GM10266 (cell line): ENCODE data around the gene LPAR2.

Experiments used
- DNase-seq: peaks from one replicate; pipeline ENCODE4 v3.0.0; 2012; ENCODE audit errors: extremely low spot score
- CTCF ChIP-seq: IDR thresholded peaks from 2 replicates; pipeline ENCODE4 v1.5.1; 2012; ENCODE audit warnings: mild to moderate bottlenecking, low read depth; ENCODE audit not compliant: control insufficient read depth, insufficient read depth; ENCODE audit errors: missing control alignments

LPAR2 gene

GRCh38 chr19:19652482-19653295 is 24.7 kb upstream of the LPAR2 start:
- no peak for TF ChIP-seq CTCF
- no peak for DNase-seq

- TF ChIP-seq CTCF = no peak
- DNase-seq = no peak
Measured at GRCh38 chr19:19651076-19651475, 23.1 kb upstream of the LPAR2 start.

- no peak for TF ChIP-seq CTCF
- DNase-seq = no peak
Measured at GRCh38 chr19:19650331-19650730, 22.3 kb upstream of the LPAR2 start.

GRCh38 chr19:19649580-19649995 is 21.6 kb upstream of the LPAR2 start:
- TF ChIP-seq CTCF = no peak
- no peak for DNase-seq

- DNase-seq = no peak
- TF ChIP-seq CTCF = no peak
Measured at GRCh38 chr19:19649155-19649554, 21.1 kb upstream of the LPAR2 start.

GRCh38 chr19:19647037-19647835 is 19.2 kb upstream of the LPAR2 start:
- TF ChIP-seq CTCF = no peak

More at GRCh38 chr19:19647037-19647835, 19.2 kb upstream of the LPAR2 start:
- no peak for DNase-seq
